NOMO-1 treated with dmso at 0.1 percent for 144 hours (cell line): ENCODE measurements around the gene ITPR1.
"Not testable (repeated sequence)": the region's sequence is repeated elsewhere in the genome, so short reads cannot be mapped to it uniquely, and the experiment has no call there.

Experiments used
- DNase-seq: peaks from one replicate; lab custom pipeline; 2025; ENCODE audit not compliant: unreplicated experiment; lab: John Stamatoyannopoulos, UW

ITPR1 gene

GRCh38 chr3:4588466-4588865 lies 95.3 kb downstream of the ITPR1 start:
- no peak for DNase-seq

- DNase-seq: no peak
Observed at GRCh38 chr3:4589475-4590097, 96.4 kb downstream of the ITPR1 start.

GRCh38 chr3:4590849-4591248 lies 97.7 kb downstream of the ITPR1 start:
- DNase-seq: not testable (repeated sequence)

GRCh38 chr3:4591669-4592068 lies 98.5 kb downstream of the ITPR1 start:
- DNase-seq: no peak

- DNase-seq: no peak
Observed at GRCh38 chr3:4593014-4593413, 99.9 kb downstream of the ITPR1 start.

GRCh38 chr3:4595710-4596113 lies 102.6 kb downstream of the ITPR1 start:
- DNase-seq: no peak

GRCh38 chr3:4596612-4597011 lies 103.5 kb downstream of the ITPR1 start:
- DNase-seq: no peak

GRCh38 chr3:4597208-4597985 lies 104.2 kb downstream of the ITPR1 start:
- no peak for DNase-seq

- not testable (repeated sequence) for DNase-seq
Observed at GRCh38 chr3:4598232-4598631, 105.1 kb downstream of the ITPR1 start.

- no peak for DNase-seq
Observed at GRCh38 chr3:4599612-4600011, 106.5 kb downstream of the ITPR1 start.

- no peak for DNase-seq
Observed at GRCh38 chr3:4600493-4600892, 107.3 kb downstream of the ITPR1 start.

- no peak for DNase-seq
Observed at GRCh38 chr3:4601892-4602291, 108.7 kb downstream of the ITPR1 start.

- no peak for DNase-seq
Observed at GRCh38 chr3:4604693-4605092, 111.5 kb downstream of the ITPR1 start.

- DNase-seq: no peak
Observed at GRCh38 chr3:4606911-4607310, 113.8 kb downstream of the ITPR1 start.

- no peak for DNase-seq
Observed at GRCh38 chr3:4613366-4613765, 120.2 kb downstream of the ITPR1 start.

GRCh38 chr3:4614070-4614469 lies 120.9 kb downstream of the ITPR1 start:
- no peak for DNase-seq

- DNase-seq: no peak
Observed at GRCh38 chr3:4614927-4615326, 121.8 kb downstream of the ITPR1 start.

GRCh38 chr3:4615750-4616149 lies 122.6 kb downstream of the ITPR1 start:
- DNase-seq: no peak

GRCh38 chr3:4623421-4623999 lies 130.4 kb downstream of the ITPR1 start:
- no peak for DNase-seq

- DNase-seq: no peak
Observed at GRCh38 chr3:4627651-4628375, 134.7 kb downstream of the ITPR1 start.

- no peak for DNase-seq
Observed at GRCh38 chr3:4629095-4630007, 136.2 kb downstream of the ITPR1 start.
